Measurements from ENCODE around the gene PIGK. TPM values are rescaled to one million over a fixed set of nuclear protein-coding genes. Genes with fewer than 3 reads are reported as not detected.
"Not testable (repeated sequence)": the region's sequence is repeated elsewhere in the genome, so short reads cannot be mapped to it uniquely, and the experiment has no call there.

The PIGK gene
- total and polyA plus RNA-seq, 8 donors, result 0.58 to 62.4 (median 8.5) TPM

DNA sequence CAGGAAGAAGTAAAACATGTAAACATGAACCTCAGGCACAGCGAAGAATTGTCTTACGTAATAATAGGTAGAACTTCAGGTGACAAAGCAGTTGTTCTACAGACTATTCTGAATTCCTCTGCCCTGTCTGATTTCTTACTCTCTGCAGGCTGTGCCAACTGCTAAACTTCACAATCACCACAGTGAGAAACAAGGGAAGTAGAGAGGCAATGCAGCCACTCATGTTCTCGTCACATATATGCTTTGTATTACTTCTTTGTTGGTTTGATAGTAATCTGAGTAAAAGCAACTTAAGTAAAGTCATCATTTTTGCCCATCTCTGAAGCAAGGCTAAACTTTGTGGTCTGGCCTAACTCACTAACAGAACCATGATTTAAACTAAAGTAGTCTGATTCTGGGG, 21.9 kb downstream of the PIGK start:
- peaks cover 0 to 16% (median 7%) of the 10 kb centered on the region in 4 donors for H3K36me3 ChIP-seq
- intact Hi-C loops (cut with DNase I; ENCODE audit: low total_unique reads), result no loop called here
- H3K9me3 ChIP-seq, result no peaks in the 10 kb centered on the region
- no peak overlapping the region for H3K4me3 ChIP-seq
- WGBS, 5 donors, result 90 to 96% (median 93%) methylated on average over 3 of the region's 3 CpGs
- no peaks in the 10 kb centered on the region for H3K4me1 ChIP-seq
- H3K27ac ChIP-seq, result no peak overlapping the region
- H3K27me3 ChIP-seq, result no peaks in the 10 kb centered on the region
- no peak for TF ChIP-seq POLR2AphosphoS5 (IDR thresholded peaks at IDR 0.05)
- TF ChIP-seq, protein P1, sequence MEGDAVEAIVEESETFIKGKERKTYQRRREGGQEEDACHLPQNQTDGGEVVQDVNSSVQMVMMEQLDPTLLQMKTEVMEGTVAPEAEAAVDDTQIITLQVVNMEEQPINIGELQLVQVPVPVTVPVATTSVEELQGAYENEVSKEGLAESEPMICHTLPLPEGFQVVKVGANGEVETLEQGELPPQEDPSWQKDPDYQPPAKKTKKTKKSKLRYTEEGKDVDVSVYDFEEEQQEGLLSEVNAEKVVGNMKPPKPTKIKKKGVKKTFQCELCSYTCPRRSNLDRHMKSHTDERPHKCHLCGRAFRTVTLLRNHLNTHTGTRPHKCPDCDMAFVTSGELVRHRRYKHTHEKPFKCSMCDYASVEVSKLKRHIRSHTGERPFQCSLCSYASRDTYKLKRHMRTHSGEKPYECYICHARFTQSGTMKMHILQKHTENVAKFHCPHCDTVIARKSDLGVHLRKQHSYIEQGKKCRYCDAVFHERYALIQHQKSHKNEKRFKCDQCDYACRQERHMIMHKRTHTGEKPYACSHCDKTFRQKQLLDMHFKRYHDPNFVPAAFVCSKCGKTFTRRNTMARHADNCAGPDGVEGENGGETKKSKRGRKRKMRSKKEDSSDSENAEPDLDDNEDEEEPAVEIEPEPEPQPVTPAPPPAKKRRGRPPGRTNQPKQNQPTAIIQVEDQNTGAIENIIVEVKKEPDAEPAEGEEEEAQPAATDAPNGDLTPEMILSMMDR (IDR thresholded peaks at IDR 0.05), result no peak
- no peak for TF ChIP-seq EP300 (IDR thresholded peaks at IDR 0.05)
- no peak for TF ChIP-seq POLR2A (IDR thresholded peaks at IDR 0.05)
- DNase-seq, result no peak

- no peak for DNase-seq
- TF ChIP-seq EP300 (IDR thresholded peaks at IDR 0.05), result no peak
- no peak for TF ChIP-seq POLR2AphosphoS5 (IDR thresholded peaks at IDR 0.05)
- TF ChIP-seq, protein P1 (IDR thresholded peaks at IDR 0.05), result no peak
- TF ChIP-seq POLR2A (IDR thresholded peaks at IDR 0.05), result no peak
- intact Hi-C loops (cut with DNase I; ENCODE audit: low total_unique reads), result no loop called here
- Histone ChIP-seq H3K4me3 (no peak overlapping the region), H3K27ac (no peak overlapping the region), H3K4me1 (no peaks in the 10 kb centered on the region), H3K36me3 (peaks cover 2 to 20% (median 9%) of the 10 kb centered on the region in 4 donors), H3K27me3 (no peaks in the 10 kb centered on the region), H3K9me3 (no peaks in the 10 kb centered on the region)
Measured at GRCh38 chr1:77193951-77194350, 25.3 kb downstream of the PIGK start.

DNA sequence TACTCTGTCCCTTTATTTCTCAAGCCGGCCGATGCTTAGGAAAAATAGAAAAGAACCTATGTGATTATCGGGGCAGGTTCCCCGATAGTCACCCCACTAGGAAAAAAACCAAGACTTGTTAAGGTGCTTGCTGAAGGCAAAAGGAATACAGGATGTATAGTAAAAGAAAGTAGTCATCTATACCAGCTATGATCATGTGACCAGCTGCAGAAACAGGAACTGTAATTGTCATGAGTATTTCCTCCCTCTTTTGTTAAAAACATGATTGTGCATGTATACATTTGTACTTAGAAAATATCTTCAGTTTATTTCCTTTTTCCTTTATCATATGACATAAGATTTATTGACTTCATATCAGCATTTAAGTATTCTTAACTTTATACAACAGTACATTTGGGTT, 30.5 kb downstream of the PIGK start:
- TF ChIP-seq POLR2A (IDR thresholded peaks at IDR 0.05) (no peak), EP300 (IDR thresholded peaks at IDR 0.05) (no peak), POLR2AphosphoS5 (IDR thresholded peaks at IDR 0.05) (no peak)
- TF ChIP-seq, protein P1 (IDR thresholded peaks at IDR 0.05), result no peak
- Histone ChIP-seq H3K27ac (no peak overlapping the region), H3K27me3 (no peaks in the 10 kb centered on the region), H3K4me1 (no peaks in the 10 kb centered on the region), H3K9me3 (no peaks in the 10 kb centered on the region), H3K4me3 (no peak overlapping the region), H3K36me3 (peaks cover 2 to 8% (median 7%) of the 10 kb centered on the region in 4 donors)
- intact Hi-C loops (cut with DNase I; ENCODE audit: low total_unique reads), result no loop called here
- WGBS, 5 donors, result 95 to 99% (median 98%) methylated on average over 4 of the region's 4 CpGs
- DNase-seq, result no peak

DNA sequence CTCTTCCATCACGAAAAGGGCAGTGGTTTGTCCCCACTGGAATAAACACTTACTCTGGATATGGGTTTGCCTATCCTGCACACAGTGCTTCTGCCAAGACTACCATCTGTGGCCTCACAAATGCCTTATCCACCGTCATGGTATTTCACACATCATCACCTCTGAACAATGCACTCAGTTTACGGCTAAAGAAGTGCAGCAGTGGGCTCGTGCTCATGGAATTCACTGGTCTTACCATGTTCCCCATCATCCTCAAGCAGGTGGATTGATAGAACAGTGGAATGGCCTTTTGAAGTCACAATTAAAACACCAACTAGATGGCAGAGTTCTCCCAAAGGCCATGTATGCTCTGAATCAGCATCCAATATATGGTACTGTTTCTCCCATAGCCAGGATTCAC, 32.3 kb downstream of the PIGK start:
- intact Hi-C loops (cut with DNase I; ENCODE audit: low total_unique reads); H3K4me3 ChIP-seq; H3K27ac ChIP-seq; H3K4me1 ChIP-seq; DNase-seq; H3K27me3 ChIP-seq; H3K36me3 ChIP-seq; H3K9me3 ChIP-seq: not testable (repeated sequence)
- 96 to 99% (median 97%) methylated on average over 4 of the region's 4 CpGs for WGBS, 5 donors

GRCh38 chr1:77182083-77182482, 37.1 kb downstream of the PIGK start:
- Histone ChIP-seq H3K4me3 (no peak overlapping the region), H3K4me1 (no peaks in the 10 kb centered on the region), H3K36me3 (peaks cover 0 to 4% (median 0%) of the 10 kb centered on the region in 4 donors), H3K27me3 (no peaks in the 10 kb centered on the region), H3K9me3 (peaks cover 2 to 9% (median 8%) of the 10 kb centered on the region in 4 donors), H3K27ac (no peak overlapping the region)
- intact Hi-C loops (cut with DNase I; ENCODE audit: low total_unique reads), result no loop called here
- TF ChIP-seq, protein P1 (IDR thresholded peaks at IDR 0.05), result no peak
- no peak for TF ChIP-seq POLR2AphosphoS5 (IDR thresholded peaks at IDR 0.05)
- 92 to 100% (median 94%) methylated on average over 2 of the region's 2 CpGs for WGBS, 5 donors
- no peak for DNase-seq

Measured in stomach (tissue), 9 donors.